Urinary bladder (tissue), 4 donors: Measurements from ENCODE around the gene TPP2. TPM values are rescaled to one million over a fixed set of nuclear protein-coding genes. Genes with fewer than 3 reads are reported as not detected.

ENCODE experiments used
- DNase-seq: peaks from one replicate; pipeline ENCODE4 v3.0.0-alpha.2; 2015; ENCODE audit errors: extremely low spot score
- H3K27ac ChIP-seq: one replicate; pipeline ENCODE4 v1.5.1; 2013; ENCODE audit warnings: low read depth, mild to moderate bottlenecking, moderate library complexity
- H3K36me3 ChIP-seq: one replicate; pipeline ENCODE4 v1.6.1; 2013; ENCODE audit warnings: mild to moderate bottlenecking, moderate library complexity; ENCODE audit not compliant: insufficient read depth
- H3K4me1 ChIP-seq: one replicate; pipeline ENCODE4 v1.6.1; 2013; ENCODE audit warnings: mild to moderate bottlenecking, moderate library complexity; ENCODE audit not compliant: insufficient read depth
- H3K4me3 ChIP-seq: one replicate; pipeline ENCODE4 v1.5.1; 2013; ENCODE audit warnings: low read depth, low read length
- WGBS: extraction: QIAGEN DNeasy Blood & Tissue Kit; methylation state at CpG from one replicate; pipeline ENCODE4 v1.1.7; 2013; 5-methylcytosine and 5-hydroxymethylcytosine counted together
- polyA plus RNA-seq: library from polyadenylated mRNA; stranded (reverse); fragments of 200-250 nt; gene quantifications from one replicate; pipeline ENCODE4 v1.2.3, GENCODE V29; 2013
- total RNA-seq: library from RNA; depleted of rRNA; stranded (reverse); fragments of >200 nt; gene quantifications from one replicate; pipeline ENCODE4 v1.2.3, GENCODE V29; 2014
- donor health status: healthy with polysubstance abuse.
- donor health status: healthy.

The TPP2 gene
- total and polyA plus RNA-seq, 2 donors = 22.1 to 76.1 TPM

- H3K4me3 ChIP-seq = no peak overlapping the region
- DNase-seq = no peak
- WGBS = 96% methylated on average over 4 of the region's 4 CpGs
- no peaks in the 10 kb centered on the region for H3K4me1 ChIP-seq
- H3K36me3 ChIP-seq = no peaks in the 10 kb centered on the region
- no peak overlapping the region for H3K27ac ChIP-seq
These were observed 12.9 kb downstream of the TPP2 start for GRCh38 chr13:102609696-102610095.

- 96% methylated on average over 9 of the region's 9 CpGs for WGBS
- Histone ChIP-seq H3K36me3 (no peaks in the 10 kb centered on the region), H3K4me3 (no peak overlapping the region), H3K4me1 (no peaks in the 10 kb centered on the region), H3K27ac (no peak overlapping the region)
- no peak for DNase-seq
These were observed 13.6 kb downstream of the TPP2 start for GRCh38 chr13:102610296-102610895.

- no peak for DNase-seq
- WGBS = 92% methylated on average over 4 of the region's 4 CpGs
- no peak overlapping the region for H3K27ac ChIP-seq
- H3K4me1 ChIP-seq = no peaks in the 10 kb centered on the region
- no peak overlapping the region for H3K4me3 ChIP-seq
- H3K36me3 ChIP-seq = peaks cover 2% of the 10 kb centered on the region
These were observed 21.0 kb downstream of the TPP2 start for GRCh38 chr13:102617697-102618350.

GRCh38 chr13:102620516-102620915 is 23.7 kb downstream of the TPP2 start:
- Histone ChIP-seq H3K4me3 (no peak overlapping the region), H3K27ac (no peak overlapping the region), H3K4me1 (no peaks in the 10 kb centered on the region), H3K36me3 (peaks cover 2% of the 10 kb centered on the region)
- DNase-seq = no peak
- 93% methylated on average over 6 of the region's 6 CpGs for WGBS

GRCh38 chr13:102626928-102627327 is 30.1 kb downstream of the TPP2 start:
- Histone ChIP-seq H3K36me3 (peaks cover 3% of the 10 kb centered on the region), H3K4me1 (no peaks in the 10 kb centered on the region), H3K4me3 (no peak overlapping the region), H3K27ac (no peak overlapping the region)
- no peak for DNase-seq
- WGBS = 60% methylated on average over 1 of the region's 1 CpG

GRCh38 chr13:102628559-102628958 is 31.8 kb downstream of the TPP2 start:
- no peak for DNase-seq
- H3K36me3 ChIP-seq = peaks cover 3% of the 10 kb centered on the region
- WGBS = 92% methylated on average over 4 of the region's 4 CpGs
- H3K27ac ChIP-seq = no peak overlapping the region
- H3K4me1 ChIP-seq = no peaks in the 10 kb centered on the region
- no peak overlapping the region for H3K4me3 ChIP-seq

GRCh38 chr13:102631198-102631597 is 34.4 kb downstream of the TPP2 start:
- Histone ChIP-seq H3K27ac (no peak overlapping the region), H3K4me1 (no peaks in the 10 kb centered on the region), H3K36me3 (peaks cover 6% of the 10 kb centered on the region), H3K4me3 (no peak overlapping the region)
- DNase-seq = no peak
- 83% methylated on average over 2 of the region's 2 CpGs for WGBS

GRCh38 chr13:102638741-102639140 is 42.0 kb downstream of the TPP2 start:
- no peak for DNase-seq
- H3K4me1 ChIP-seq = no peaks in the 10 kb centered on the region
- H3K36me3 ChIP-seq = peaks cover 7% of the 10 kb centered on the region
- WGBS = 74% methylated on average over 3 of the region's 3 CpGs
- no peak overlapping the region for H3K4me3 ChIP-seq
- no peak overlapping the region for H3K27ac ChIP-seq

GRCh38 chr13:102642029-102642428 is 45.2 kb downstream of the TPP2 start:
- no peak for DNase-seq
- WGBS = 70% methylated on average over 4 of the region's 4 CpGs
- Histone ChIP-seq H3K36me3 (peaks cover 6% of the 10 kb centered on the region), H3K27ac (no peak overlapping the region), H3K4me3 (no peak overlapping the region), H3K4me1 (no peaks in the 10 kb centered on the region)

GRCh38 chr13:102642475-102642874 is 45.7 kb downstream of the TPP2 start:
- peaks cover 8% of the 10 kb centered on the region for H3K36me3 ChIP-seq
- DNase-seq = no peak
- 65% methylated on average over 6 of the region's 6 CpGs for WGBS

GRCh38 chr13:102643656-102644055 is 46.9 kb downstream of the TPP2 start:
- H3K4me1 ChIP-seq = no peaks in the 10 kb centered on the region
- no peak overlapping the region for H3K4me3 ChIP-seq
- DNase-seq = no peak
- H3K36me3 ChIP-seq = peaks cover 6% of the 10 kb centered on the region
- H3K27ac ChIP-seq = no peak overlapping the region
- WGBS = 94% methylated on average over 1 of the region's 1 CpG

More at GRCh38 chr13:102642475-102642874, 45.7 kb downstream of the TPP2 start:
- no peak overlapping the region for H3K27ac ChIP-seq
- no peak overlapping the region for H3K4me3 ChIP-seq
- no peaks in the 10 kb centered on the region for H3K4me1 ChIP-seq

GRCh38 chr13:102645701-102646100 is 48.9 kb downstream of the TPP2 start:
- no peak overlapping the region for H3K4me3 ChIP-seq
- H3K4me1 ChIP-seq = no peaks in the 10 kb centered on the region
- DNase-seq = no peak
- H3K36me3 ChIP-seq = peaks cover 4% of the 10 kb centered on the region
- no peak overlapping the region for H3K27ac ChIP-seq
- WGBS = 90% methylated on average over 1 of the region's 1 CpG

GRCh38 chr13:102648046-102648445 is 51.3 kb downstream of the TPP2 start:
- no peak overlapping the region for H3K4me3 ChIP-seq
- WGBS = 79% methylated on average over 3 of the region's 3 CpGs

GRCh38 chr13:102650444-102650843 is 53.7 kb downstream of the TPP2 start:
- DNase-seq = no peak
- Histone ChIP-seq H3K36me3 (peaks cover 1% of the 10 kb centered on the region), H3K4me3 (no peak overlapping the region), H3K4me1 (no peaks in the 10 kb centered on the region), H3K27ac (no peak overlapping the region)
- WGBS = 93% methylated on average over 3 of the region's 3 CpGs

More at GRCh38 chr13:102648046-102648445, 51.3 kb downstream of the TPP2 start:
- DNase-seq = no peak
- H3K27ac ChIP-seq = no peak overlapping the region
- no peaks in the 10 kb centered on the region for H3K4me1 ChIP-seq
- peaks cover 4% of the 10 kb centered on the region for H3K36me3 ChIP-seq
